ENCODE results near the gene ING5. TPM values are rescaled to one million over a fixed set of nuclear protein-coding genes. Genes with fewer than 3 reads are reported as not detected.

ING5 gene
- total RNA-seq, 1 experiment from 2014 or later, result 20.5 TPM

Other genes starting within 250 kb of the ING5 start
- gene STK25, start 193.5 kb upstream of the ING5 start, total RNA-seq (2014; rRNA removed; shearing (Covaris generic)), result 316 and 470 TPM in 2 replicates
- gene BOK, start 143.3 kb upstream of the ING5 start, total RNA-seq (2014; rRNA removed; shearing (Covaris generic)), result 337 and 338 TPM in 2 replicates
- 50.3 and 54.9 TPM in 2 replicates for gene THAP4, start 64.9 kb upstream of the ING5 start, total RNA-seq (2014; rRNA removed; shearing (Covaris generic))
- 80.9 and 105 TPM in 2 replicates for gene ATG4B, start 64.3 kb upstream of the ING5 start, total RNA-seq (2014; rRNA removed; shearing (Covaris generic))
- 115 and 177 TPM in 2 replicates for gene DTYMK, start 15.2 kb upstream of the ING5 start, total RNA-seq (2014; rRNA removed; shearing (Covaris generic))
- gene D2HGDH, start 32.6 kb downstream of the ING5 start, total RNA-seq (2014; rRNA removed; shearing (Covaris generic)), result 7.4 and 26.9 TPM in 2 replicates
- not detected in 2 replicates for gene GAL3ST2, start 74.8 kb downstream of the ING5 start, total RNA-seq (2014; rRNA removed; shearing (Covaris generic))
- gene NEU4, start 107.2 kb downstream of the ING5 start, total RNA-seq (2014; rRNA removed; shearing (Covaris generic)), result not detected in 2 replicates
- gene PDCD1, start 156.9 kb downstream of the ING5 start, total RNA-seq (2014; rRNA removed; shearing (Covaris generic)), result not detected in 2 replicates
- gene RTP5, start 167.7 kb downstream of the ING5 start, total RNA-seq (2014; rRNA removed; shearing (Covaris generic)), result not detected in 2 replicates

Data from SJSA1 (cell line).